ENCODE results near the gene CLTCL1.
"Not testable (repeated sequence)": the region's sequence is repeated elsewhere in the genome, so short reads cannot be mapped to it uniquely, and the experiment has no call there.

CLTCL1 gene

DNA sequence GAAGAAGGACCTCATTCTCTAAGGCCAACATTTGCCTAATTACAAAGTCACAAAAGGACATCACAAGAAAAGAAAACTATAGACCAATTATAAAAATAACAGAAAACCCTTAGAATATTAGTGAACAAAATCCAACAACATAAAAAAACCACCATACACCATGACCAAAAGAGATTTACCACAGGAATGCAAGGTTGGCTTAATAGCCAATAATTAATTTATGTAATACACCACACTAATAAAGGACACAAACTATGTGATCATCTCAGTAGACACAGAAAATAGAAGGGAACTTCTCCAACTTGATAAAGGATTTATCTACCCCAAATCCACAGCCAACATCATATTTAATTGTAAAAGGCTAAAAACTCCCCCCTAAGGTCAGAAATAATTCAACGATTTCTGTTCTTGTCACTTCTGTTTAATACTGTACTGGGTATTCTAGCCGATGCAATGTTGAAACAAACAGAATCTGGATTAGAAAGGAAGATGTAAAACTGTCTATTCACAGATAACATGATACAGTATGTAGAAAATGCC is 24.9 kb downstream of the CLTCL1 start:
- DNase-seq (ENCODE audit: low spot score) = no peak
- TF ChIP-seq, protein P1, sequence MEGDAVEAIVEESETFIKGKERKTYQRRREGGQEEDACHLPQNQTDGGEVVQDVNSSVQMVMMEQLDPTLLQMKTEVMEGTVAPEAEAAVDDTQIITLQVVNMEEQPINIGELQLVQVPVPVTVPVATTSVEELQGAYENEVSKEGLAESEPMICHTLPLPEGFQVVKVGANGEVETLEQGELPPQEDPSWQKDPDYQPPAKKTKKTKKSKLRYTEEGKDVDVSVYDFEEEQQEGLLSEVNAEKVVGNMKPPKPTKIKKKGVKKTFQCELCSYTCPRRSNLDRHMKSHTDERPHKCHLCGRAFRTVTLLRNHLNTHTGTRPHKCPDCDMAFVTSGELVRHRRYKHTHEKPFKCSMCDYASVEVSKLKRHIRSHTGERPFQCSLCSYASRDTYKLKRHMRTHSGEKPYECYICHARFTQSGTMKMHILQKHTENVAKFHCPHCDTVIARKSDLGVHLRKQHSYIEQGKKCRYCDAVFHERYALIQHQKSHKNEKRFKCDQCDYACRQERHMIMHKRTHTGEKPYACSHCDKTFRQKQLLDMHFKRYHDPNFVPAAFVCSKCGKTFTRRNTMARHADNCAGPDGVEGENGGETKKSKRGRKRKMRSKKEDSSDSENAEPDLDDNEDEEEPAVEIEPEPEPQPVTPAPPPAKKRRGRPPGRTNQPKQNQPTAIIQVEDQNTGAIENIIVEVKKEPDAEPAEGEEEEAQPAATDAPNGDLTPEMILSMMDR (IDR thresholded peaks at IDR 0.05; ENCODE audit: borderline replicate concordance, control extremely low read depth, extremely low read depth, insufficient read depth, missing control alignments) = no peak
- in situ Hi-C loops (cut with MboI; ENCODE audit: low sequenced_read_pairs, unreplicated experiment) = loop anchor here (25.0 kb wide), 2 partner anchors 254 to 371 kb away; no protein-coding TSS in a partner anchor

DNA sequence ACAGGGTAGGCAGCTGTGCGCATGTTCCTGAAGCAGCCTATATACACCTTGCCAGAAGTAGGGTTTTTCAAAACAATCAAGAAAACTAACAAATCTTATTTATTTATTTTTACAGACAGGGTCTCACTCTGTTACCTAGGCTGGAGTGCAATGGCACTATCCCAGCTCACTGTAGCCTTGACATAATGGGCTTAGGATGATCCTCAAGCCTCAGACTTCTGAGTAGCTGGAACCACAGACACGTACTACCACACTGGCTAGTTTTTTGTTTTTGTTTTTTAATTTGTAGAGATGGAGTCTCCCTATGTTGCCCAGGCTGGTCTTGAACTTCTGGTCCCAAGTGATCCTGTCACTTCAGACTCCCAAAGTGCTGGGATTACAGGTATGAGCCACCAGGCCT is 25.7 kb downstream of the CLTCL1 start:
- DNase-seq (ENCODE audit: low spot score) = no peak
- in situ Hi-C loops (cut with MboI; ENCODE audit: low sequenced_read_pairs, unreplicated experiment) = loop anchor here (25.0 kb wide), 2 partner anchors 253 to 372 kb away; no protein-coding TSS in a partner anchor
- TF ChIP-seq, protein P1 (IDR thresholded peaks at IDR 0.05; ENCODE audit: borderline replicate concordance, control extremely low read depth, extremely low read depth, insufficient read depth, missing control alignments) = no peak

DNA sequence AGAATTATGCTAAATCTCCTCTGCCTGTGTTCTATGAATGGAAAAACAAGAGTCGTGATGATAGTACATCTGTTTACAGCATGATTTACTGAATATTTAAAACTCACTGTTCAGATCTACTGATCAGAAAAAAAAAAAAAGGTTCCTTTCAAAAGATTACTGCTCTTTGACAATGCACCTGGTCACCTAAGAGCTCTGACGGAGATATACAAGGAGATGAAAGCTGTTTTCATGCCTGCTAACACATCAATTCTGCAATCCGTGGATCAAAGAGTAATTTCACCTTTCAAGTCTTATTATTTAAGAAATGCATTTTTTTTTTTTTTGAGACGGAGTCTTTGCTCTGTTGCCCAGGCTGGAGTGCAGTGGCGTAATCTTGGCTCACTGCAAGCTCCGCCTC is 30.7 kb downstream of the CLTCL1 start:
- in situ Hi-C loops (cut with MboI; ENCODE audit: low sequenced_read_pairs, unreplicated experiment) = loop anchor here (25.0 kb wide), 2 partner anchors 249 to 376 kb away; no protein-coding TSS in a partner anchor
- TF ChIP-seq, protein P1 (IDR thresholded peaks at IDR 0.05; ENCODE audit: borderline replicate concordance, control extremely low read depth, extremely low read depth, insufficient read depth, missing control alignments) = no peak
- no peak for DNase-seq (ENCODE audit: low spot score)

DNA sequence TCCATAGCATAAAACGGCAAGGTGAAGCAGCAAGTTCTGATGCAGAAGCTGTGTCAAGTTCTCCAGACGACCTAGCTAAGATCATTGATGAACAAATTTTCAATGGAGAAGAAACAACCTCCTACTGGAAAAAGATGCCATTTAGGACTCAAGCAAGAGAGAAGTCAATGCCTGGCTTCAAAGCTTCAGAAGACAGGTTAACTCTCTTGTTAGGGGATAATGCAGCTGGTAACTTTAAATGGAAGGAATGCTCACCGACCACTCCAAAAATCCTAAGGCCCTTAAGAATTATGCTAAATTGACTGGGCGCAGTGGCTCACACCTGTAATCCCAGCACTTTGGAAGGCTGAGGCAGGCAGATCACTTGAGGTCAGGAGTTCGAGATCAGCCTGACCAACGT is 31.3 kb downstream of the CLTCL1 start:
- no peak for DNase-seq (ENCODE audit: low spot score)
- in situ Hi-C loops (cut with MboI; ENCODE audit: low sequenced_read_pairs, unreplicated experiment) = loop anchor here (25.0 kb wide), 2 partner anchors 248 to 377 kb away; no protein-coding TSS in a partner anchor
- TF ChIP-seq, protein P1 (IDR thresholded peaks at IDR 0.05; ENCODE audit: borderline replicate concordance, control extremely low read depth, extremely low read depth, insufficient read depth, missing control alignments) = no peak

DNA sequence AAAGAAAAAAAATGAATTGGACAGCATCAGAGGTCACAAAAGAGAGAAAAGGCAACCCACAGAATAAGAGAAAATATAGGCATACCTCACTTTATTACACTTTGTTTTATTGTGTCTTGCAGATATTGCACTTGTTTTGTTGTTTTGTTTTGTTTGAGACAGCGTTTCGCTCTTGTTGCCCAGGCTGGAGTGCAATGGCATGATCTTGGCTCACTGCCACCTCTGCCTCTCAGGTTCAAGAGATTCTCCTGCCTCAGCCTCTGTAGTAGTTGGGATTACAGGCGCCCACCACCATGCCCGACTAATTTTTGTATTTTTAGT is 32.6 kb downstream of the CLTCL1 start:
- not testable (repeated sequence) for DNase-seq (ENCODE audit: low spot score)

DNA sequence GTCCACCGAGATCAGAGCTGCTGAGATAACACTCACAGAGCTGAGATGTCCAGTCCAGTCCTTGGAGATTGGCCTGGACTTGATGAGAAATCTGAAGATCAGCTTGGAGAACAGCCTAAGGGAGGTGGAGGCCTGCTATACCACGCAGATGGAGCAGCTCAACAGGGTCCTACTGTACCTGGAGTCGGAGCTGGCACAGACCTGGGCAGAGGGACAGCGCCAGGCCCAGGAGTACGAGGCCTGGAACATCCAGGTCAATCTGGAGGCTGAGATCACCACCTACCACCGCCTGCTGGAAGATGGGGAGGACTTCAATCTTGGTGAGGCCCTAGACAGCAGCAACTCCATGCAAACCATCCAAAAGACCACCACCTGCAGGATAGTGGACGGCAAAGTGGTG is 33.1 kb downstream of the CLTCL1 start:
- in situ Hi-C loops (cut with MboI; ENCODE audit: low sequenced_read_pairs, unreplicated experiment) = loop anchor here (25.0 kb wide), 2 partner anchors 246 to 379 kb away; no protein-coding TSS in a partner anchor
- TF ChIP-seq, protein P1 (IDR thresholded peaks at IDR 0.05; ENCODE audit: borderline replicate concordance, control extremely low read depth, extremely low read depth, insufficient read depth, missing control alignments) = no peak
- no peak for DNase-seq (ENCODE audit: low spot score)

More for the DNA sequence above, 32.6 kb downstream of the CLTCL1 start:
- in situ Hi-C loops (cut with MboI; ENCODE audit: low sequenced_read_pairs, unreplicated experiment) = loop anchor here (25.0 kb wide), 2 partner anchors 247 to 378 kb away; no protein-coding TSS in a partner anchor

DNA sequence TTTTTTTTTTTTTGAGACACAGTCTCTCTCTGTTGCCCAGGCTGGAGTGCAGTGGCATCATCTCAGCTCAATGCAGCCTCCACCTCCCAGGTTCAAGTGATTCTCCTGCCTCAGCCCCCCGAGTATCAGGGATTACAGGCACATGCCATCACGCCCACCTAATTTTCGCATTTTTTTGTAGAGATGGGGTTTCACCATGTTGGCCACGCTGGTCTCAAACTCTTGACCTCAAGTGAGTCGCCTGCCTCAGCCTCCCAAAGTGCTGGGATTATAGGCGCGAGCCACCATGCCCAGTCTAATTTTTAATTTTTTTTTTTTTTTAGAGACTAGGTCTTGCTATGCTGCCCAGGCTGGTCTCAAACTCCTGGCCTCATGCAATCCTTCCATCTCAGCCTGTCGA is 35.2 kb downstream of the CLTCL1 start:
- in situ Hi-C loops (cut with MboI; ENCODE audit: low sequenced_read_pairs, unreplicated experiment) = loop anchor here (25.0 kb wide), 2 partner anchors 244 to 381 kb away; no protein-coding TSS in a partner anchor
- not testable (repeated sequence) for DNase-seq (ENCODE audit: low spot score)

Data from GM13976 (cell line).